ENCODE measurements around the gene TLX2. TPM values are rescaled to one million over a fixed set of nuclear protein-coding genes. Genes with fewer than 3 reads are reported as not detected.

Gene TLX2
- total and polyA plus RNA-seq, 2 of the 4 experiments (the other 2 are of a cell fraction), result not detected

DNA sequence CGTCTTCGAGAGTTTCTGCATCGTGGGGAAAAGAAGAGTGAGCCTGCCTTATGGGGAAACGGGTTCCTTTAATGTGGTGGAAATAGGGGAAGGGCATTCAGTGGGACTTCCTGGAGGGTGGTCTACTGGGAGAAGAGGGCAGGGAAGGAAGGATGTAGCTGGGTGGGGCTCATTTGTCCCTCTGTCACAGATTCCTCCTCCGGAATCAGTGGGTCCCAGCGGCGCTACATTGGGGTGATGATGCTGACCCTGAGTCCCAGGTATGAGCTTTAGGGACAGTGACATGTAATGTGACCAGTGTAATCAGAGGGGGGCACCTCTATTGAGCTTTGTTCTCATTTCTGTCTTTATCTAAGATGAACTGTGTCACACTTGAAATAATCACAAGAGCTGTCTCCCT lies 17.4 kb downstream of the TLX2 start:
- BruUV-seq (replicated peaks), result no TSS peak
- Histone ChIP-seq H3K4me2 (ENCODE audit: low read depth, low read length) (no peak overlapping the region), H2AFZ (replicated peaks; ENCODE audit: low read length, poor library complexity) (no peak overlapping the region), H3K9me1 (ENCODE audit: insufficient read depth, low read length) (peaks cover 17% of the 10 kb centered on the region), H3K79me1 (ENCODE audit: low read depth in 1 of 2, low read length in 2 of 2) (peaks cover 32 to 49% of the 10 kb centered on the region in 2 experiments), H2BK5ac (ENCODE audit: low read depth, low read length, poor library complexity, severe bottlenecking) (no peak overlapping the region), H3K56ac (ENCODE audit: extremely low read depth, insufficient read depth, low read length) (no peak overlapping the region), H4K91ac (ENCODE audit: insufficient read depth, low read depth, low read length) (no peak overlapping the region; the same call in 1 of the 2 replicates), H2AK9ac (replicated peaks; ENCODE audit: low read depth, low read length, poor library complexity) (peak overlapping the region; percentile 100), H4K8ac (ENCODE audit: low read depth in 2 of 2, low read length in 2 of 2) (peak overlapping the region in 1 of 2 experiments; percentile 71; a peak in 1 of 4 replicates), H2BK120ac (ENCODE audit: low read depth, low read length) (no peak overlapping the region), H3K9me3 (ENCODE audit: control insufficient read depth, insufficient read depth, low read length) (no peaks in the 10 kb centered on the region), H3K36me3 (ENCODE audit: control insufficient read depth, insufficient read depth, low read length) (peaks cover 37% of the 10 kb centered on the region), H3K9ac (ENCODE audit: low read depth, low read length) (peak overlapping the region; percentile 90; the same call in 1 of the 2 replicates), H2BK20ac (ENCODE audit: low read depth, low read length) (no peak overlapping the region), H3K18ac (ENCODE audit: low read depth, low read length) (no peak overlapping the region), H3K4me3 (ENCODE audit: insufficient read depth, low read depth, low read length) (no peak overlapping the region), H3K14ac (replicated peaks; ENCODE audit: low read depth, low read length) (no peak overlapping the region), H3K27ac (ENCODE audit: insufficient read depth, low read length) (no peak overlapping the region), H4K5ac (ENCODE audit: low read depth, low read length) (peak overlapping the region; percentile 38; the same call in 1 of the 2 replicates), H3K27me3 (ENCODE audit: control insufficient read depth, insufficient read depth, low read length) (no peaks in the 10 kb centered on the region), H3K4ac (ENCODE audit: low read depth, low read length) (0 out of 2 replicates have a peak overlapping the region, but pooled peaks have one; percentile 89), H3K23ac (ENCODE audit: low read depth, low read length) (no peak overlapping the region), H2AK5ac (ENCODE audit: low read depth, low read length) (peak overlapping the region; percentile 61; the same call in 1 of the 2 replicates), H2BK15ac (ENCODE audit: low read depth, low read length) (no peak overlapping the region), H4K20me1 (ENCODE audit: insufficient read depth, low read length) (peaks cover 13% of the 10 kb centered on the region), H3K4me1 (ENCODE audit: control insufficient read depth, insufficient read depth, low read length) (peaks cover 12% of the 10 kb centered on the region)
- in situ Hi-C loops (cut with MboI; ENCODE audit: low sequenced_read_pairs) (no loop called here), intact Hi-C loops (cut with micrococcal nuclease) (no loop called here), dilution Hi-C loops (cut with HindIII; ENCODE audit: low sequenced_read_pairs, unreplicated experiment) (no loop called here)
- ChIA-PET CTCF (interaction anchor here (1.3 to 3.0 kb wide), 2 partner anchors 48 to 56 kb away, joined by 3 to 14 read pairs; no protein-coding TSS in a partner anchor), POLR2A (ENCODE audit: unreplicated experiment) (no interaction called here)
- 81% methylated on average over 3 of the region's 7 CpGs; no CpG with 5 or more reads in 1 of the 2 experiments for WGBS, 2 experiments (ENCODE audit: extremely low coverage in 2 of 2, insufficient read length in 1 of 2)
- TF ChIP-seq, protein P1, sequence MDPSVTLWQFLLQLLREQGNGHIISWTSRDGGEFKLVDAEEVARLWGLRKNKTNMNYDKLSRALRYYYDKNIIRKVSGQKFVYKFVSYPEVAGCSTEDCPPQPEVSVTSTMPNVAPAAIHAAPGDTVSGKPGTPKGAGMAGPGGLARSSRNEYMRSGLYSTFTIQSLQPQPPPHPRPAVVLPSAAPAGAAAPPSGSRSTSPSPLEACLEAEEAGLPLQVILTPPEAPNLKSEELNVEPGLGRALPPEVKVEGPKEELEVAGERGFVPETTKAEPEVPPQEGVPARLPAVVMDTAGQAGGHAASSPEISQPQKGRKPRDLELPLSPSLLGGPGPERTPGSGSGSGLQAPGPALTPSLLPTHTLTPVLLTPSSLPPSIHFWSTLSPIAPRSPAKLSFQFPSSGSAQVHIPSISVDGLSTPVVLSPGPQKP (IDR thresholded peaks at IDR 0.05; ENCODE audit: borderline replicate concordance, low read depth, low read length), result no peak
- ATAC-seq (ENCODE audit: low read depth), result no peak
- no peak for DNase-seq
